Common myeloid progenitor, CD34-positive (primary cell): ENCODE results near the gene KCTD15.

Source experiments
- CTCF ChIA-PET: fragments of 350-600 bp; sonication (Branson Sonifier 250); formaldehyde crosslinking; loops from one replicate; lab custom pipeline; 2021; ENCODE audit warnings: antibody characterized with exemption; lab: Charles Lee
- POLR2A ChIA-PET: fragments of 350-600 bp; sonication (Branson Sonifier 250); formaldehyde crosslinking; loops from one replicate; lab custom pipeline; 2021; ENCODE audit warnings: antibody characterized with exemption; lab: Charles Lee
- DNase-seq, 3 donors: peaks; one replicate each; pipeline versions ENCODE4 v3.0.0 to v3.0.0-alpha.2; 2013
- H3K27ac ChIP-seq, 2 experiments: 1 replicate in 1 of 2; 2 replicates in 1 of 2; pipeline ENCODE4 v1.7.0; 2013; ENCODE audit warnings: inconsistent platforms in 2 of 2, low read length in 2 of 2, mild to moderate bottlenecking in 2 of 2, low read depth in 1 of 2, moderate library complexity in 1 of 2; ENCODE audit not compliant: severe bottlenecking in 2 of 2, insufficient read depth in 1 of 2, poor library complexity in 1 of 2
- H3K27me3 ChIP-seq, 5 experiments: replicated peaks in 2 of 5; 1 replicate in 3 of 5; 2 replicates in 2 of 5; pipeline versions ENCODE4 v1.6.1 to v1.7.0; 2013; ENCODE audit warnings: low read length in 4 of 5, mild to moderate bottlenecking in 2 of 5, moderate library complexity in 2 of 5, inconsistent platforms in 1 of 5; ENCODE audit not compliant: insufficient read depth in 5 of 5, control insufficient read depth in 4 of 5
- H3K36me3 ChIP-seq, 4 experiments: 1 replicate in 2 of 4; 2 replicates in 2 of 4; pipeline versions ENCODE4 v1.6.1 to v1.7.0; 2013; ENCODE audit warnings: low read length in 3 of 4, control low read depth in 1 of 4, mild to moderate bottlenecking in 1 of 4; ENCODE audit not compliant: control insufficient read depth in 4 of 4, insufficient read depth in 4 of 4
- H3K4me1 ChIP-seq, 4 experiments: 1 replicate in 3 of 4; 2 replicates in 1 of 4; pipeline versions ENCODE4 v1.6.1 to v1.7.1; 2013; ENCODE audit warnings: low read length in 3 of 4, mild to moderate bottlenecking in 3 of 4, control low read depth in 1 of 4, inconsistent platforms in 1 of 4, moderate library complexity in 1 of 4; ENCODE audit not compliant: control insufficient read depth in 4 of 4, insufficient read depth in 4 of 4; ENCODE audit errors: control extremely low read depth in 1 of 4
- H3K4me3 ChIP-seq, 7 experiments: 1 replicate in 4 of 7; 2 replicates in 3 of 7; pipeline versions ENCODE4 v1.5.1 to v1.7.0; 2013; ENCODE audit warnings: mild to moderate bottlenecking in 7 of 7, low read length in 6 of 7, moderate library complexity in 6 of 7, inconsistent platforms in 2 of 7, low read depth in 2 of 7, control low read depth in 1 of 7; ENCODE audit not compliant: insufficient read depth in 4 of 7, control insufficient read depth in 1 of 7; ENCODE audit errors: extremely low read depth in 1 of 7
- H3K9me3 ChIP-seq, 5 experiments: 1 replicate in 4 of 5; 2 replicates in 1 of 5; pipeline versions ENCODE4 v1.6.1 to v1.7.1; 2013; ENCODE audit warnings: low read length in 4 of 5, mild to moderate bottlenecking in 2 of 5, inconsistent platforms in 1 of 5, low read depth in 1 of 5, moderate library complexity in 1 of 5; ENCODE audit not compliant: control insufficient read depth in 4 of 5, insufficient read depth in 2 of 5; ENCODE audit errors: control extremely low read depth in 1 of 5
- WGBS: methylation state at CpG from one replicate; pipeline ENCODE4 v1.1.5; 2013; ENCODE audit not compliant: insufficient coverage; 5-methylcytosine and 5-hydroxymethylcytosine counted together

Gene KCTD15

DNA sequence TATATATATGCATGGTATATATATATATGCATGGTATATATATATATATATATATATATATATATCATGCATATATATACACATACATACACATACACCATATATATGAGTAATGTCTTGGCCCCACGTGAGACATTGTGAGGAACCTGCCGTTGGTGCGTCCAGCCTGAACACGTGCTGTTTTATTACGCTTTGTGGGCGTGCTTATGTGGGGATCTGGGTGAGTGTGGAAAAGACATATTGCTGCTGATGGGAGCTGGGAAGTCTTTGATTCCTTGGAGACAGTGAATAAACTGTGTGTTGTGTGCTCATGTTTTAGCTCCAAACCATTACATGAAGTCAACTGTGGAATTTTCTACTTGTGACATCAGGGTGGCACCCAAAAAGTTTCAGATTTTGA, 28.9 kb downstream of the KCTD15 start:
- WGBS, result 100% methylated on average over 3 of the region's 6 CpGs
- CTCF ChIA-PET, result no interaction called here
- no peaks in the 10 kb centered on the region for H3K27me3 ChIP-seq
- DNase-seq, result no peak
- H3K27ac ChIP-seq, result no peak overlapping the region
- no peaks in the 10 kb centered on the region for H3K9me3 ChIP-seq
- peaks cover 0 to 14% (median 10%) of the 10 kb centered on the region in 4 experiments for H3K4me1 ChIP-seq
- no peaks in the 10 kb centered on the region for H3K36me3 ChIP-seq
- POLR2A ChIA-PET, result no interaction called here
- no peak overlapping the region for H3K4me3 ChIP-seq

DNA sequence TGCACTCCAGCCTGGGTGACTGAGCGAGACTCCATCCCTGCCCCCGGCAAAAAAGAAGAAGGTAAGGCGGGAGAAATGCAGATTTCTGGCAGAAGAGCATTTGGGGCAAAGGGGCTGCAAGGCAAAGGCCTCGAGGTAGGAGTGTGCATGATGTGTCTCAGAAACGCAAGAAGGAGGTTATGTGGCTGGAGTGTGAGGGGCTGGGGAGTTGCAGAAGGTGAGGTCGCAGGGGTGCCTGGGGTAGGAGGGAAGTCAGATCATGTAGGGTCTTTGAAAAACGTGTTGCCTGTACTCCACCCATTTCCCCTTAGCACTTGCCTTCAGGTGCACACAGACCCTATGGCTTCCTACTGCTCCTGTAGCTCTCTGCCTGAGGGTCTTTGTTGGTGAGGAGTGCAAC, 29.9 kb downstream of the KCTD15 start:
- ChIA-PET CTCF (interaction anchor here (1.7 kb wide), 1 partner anchor 48 kb away, joined by 7 read pairs; no protein-coding TSS in a partner anchor), POLR2A (no interaction called here)
- Histone ChIP-seq H3K9me3 (no peaks in the 10 kb centered on the region), H3K27me3 (no peaks in the 10 kb centered on the region), H3K4me1 (peaks cover 0 to 7% (median 3%) of the 10 kb centered on the region in 4 experiments), H3K27ac (no peak overlapping the region), H3K36me3 (no peaks in the 10 kb centered on the region), H3K4me3 (no peak overlapping the region)
- WGBS, result 92% methylated on average over 4 of the region's 7 CpGs
- no peak for DNase-seq

DNA sequence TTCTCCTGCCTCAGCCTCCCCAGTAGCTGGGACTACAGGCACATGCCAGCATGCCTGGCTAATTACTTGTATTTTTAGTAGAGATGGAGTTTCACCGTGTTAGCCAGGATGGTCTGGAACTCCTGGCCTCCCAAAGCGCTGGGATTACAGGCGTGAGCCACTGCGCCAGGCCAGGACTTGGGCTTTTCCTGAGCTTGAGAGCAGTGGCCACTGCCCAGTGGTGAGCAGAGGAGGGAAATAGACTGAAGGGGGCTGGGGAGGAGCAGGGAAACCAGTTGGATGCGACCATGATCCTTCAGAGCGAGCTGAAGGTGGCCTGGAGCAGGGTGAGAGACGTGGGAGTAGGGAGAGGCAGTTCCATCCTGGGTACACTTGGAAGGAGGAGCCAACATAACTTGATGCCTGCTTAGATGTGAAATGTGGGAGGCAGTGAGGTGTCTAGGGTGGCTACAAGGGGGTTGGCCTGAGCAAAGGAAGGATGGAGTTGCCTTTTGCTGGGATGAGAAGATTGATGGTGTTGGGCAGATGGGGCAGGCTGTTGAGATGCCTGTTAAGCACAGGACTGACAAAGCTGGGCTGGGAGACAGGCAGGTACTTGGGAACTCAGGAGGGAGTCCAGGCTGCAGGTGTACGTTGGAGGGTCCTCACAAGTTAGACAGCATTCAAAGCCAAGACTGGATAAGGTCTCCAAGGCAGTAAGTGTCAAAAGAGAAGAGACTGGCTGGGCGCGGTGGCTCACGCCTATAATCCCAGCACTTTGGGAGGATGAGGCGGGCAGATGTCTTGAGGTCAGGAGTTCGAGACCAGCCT, 31.8 kb downstream of the KCTD15 start:
- H3K4me3 ChIP-seq, result no peak overlapping the region
- H3K27me3 ChIP-seq, result no peaks in the 10 kb centered on the region
- no peak for DNase-seq
- WGBS, result 93% methylated on average over 9 of the region's 13 CpGs
- ChIA-PET CTCF (no interaction called here), POLR2A (no interaction called here)
- H3K4me1 ChIP-seq, result no peaks in the 10 kb centered on the region
- H3K27ac ChIP-seq, result no peak overlapping the region
- H3K9me3 ChIP-seq, result no peaks in the 10 kb centered on the region
- no peaks in the 10 kb centered on the region for H3K36me3 ChIP-seq

DNA sequence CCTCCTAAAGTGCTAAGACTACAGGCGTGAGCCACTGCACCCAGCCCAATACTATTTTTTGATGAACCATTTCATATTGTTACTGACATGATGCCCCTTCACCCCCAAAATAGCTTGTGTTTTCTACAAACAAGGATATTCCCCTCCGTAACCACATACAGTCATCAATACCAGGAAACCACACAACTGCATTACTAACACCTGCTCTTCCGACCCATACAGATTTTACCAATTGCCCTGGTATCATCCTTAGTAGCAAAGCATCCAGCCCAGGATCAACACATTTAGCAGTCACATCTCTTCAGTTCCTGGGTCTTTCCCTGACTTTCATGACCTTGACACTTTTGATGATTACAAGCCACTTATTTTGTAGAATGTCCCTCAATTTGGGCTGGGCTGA, 33.6 kb downstream of the KCTD15 start:
- H3K27me3 ChIP-seq, result no peaks in the 10 kb centered on the region
- CTCF ChIA-PET, result no interaction called here
- POLR2A ChIA-PET, result no interaction called here
- no peak overlapping the region for H3K27ac ChIP-seq
- no peak overlapping the region for H3K4me3 ChIP-seq
- H3K36me3 ChIP-seq, result no peaks in the 10 kb centered on the region
- no peaks in the 10 kb centered on the region for H3K4me1 ChIP-seq
- no peaks in the 10 kb centered on the region for H3K9me3 ChIP-seq
- WGBS, result 95% methylated on average over 3 of the region's 3 CpGs
- DNase-seq, result no peak

DNA sequence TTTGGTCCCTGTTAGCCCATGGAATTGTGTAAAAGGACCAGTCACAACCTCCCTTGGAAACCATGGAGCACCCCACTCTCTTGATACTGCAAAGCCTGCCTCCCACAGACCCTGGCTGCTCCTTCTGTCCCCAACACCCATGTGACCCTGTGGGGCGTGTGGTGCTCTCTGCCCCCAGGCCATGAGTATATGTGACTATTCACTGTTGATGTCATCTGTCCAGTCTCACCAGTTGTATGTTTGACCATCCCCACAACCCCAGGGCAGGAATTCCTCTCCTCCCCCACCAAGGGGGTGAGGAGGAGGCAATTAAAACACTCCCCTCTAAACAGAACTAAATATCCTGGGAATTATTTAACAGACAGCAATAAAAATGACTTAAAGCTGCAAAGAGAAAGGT, 35.2 kb downstream of the KCTD15 start:
- no peaks in the 10 kb centered on the region for H3K27me3 ChIP-seq
- DNase-seq, result no peak
- H3K36me3 ChIP-seq, result no peaks in the 10 kb centered on the region
- POLR2A ChIA-PET, result no interaction called here
- no peak overlapping the region for H3K27ac ChIP-seq
- CTCF ChIA-PET, result no interaction called here
- no CpG with 5 or more reads among the region's 1 CpG for WGBS
- H3K4me1 ChIP-seq, result no peaks in the 10 kb centered on the region
- H3K9me3 ChIP-seq, result no peaks in the 10 kb centered on the region
- H3K4me3 ChIP-seq, result no peak overlapping the region

DNA sequence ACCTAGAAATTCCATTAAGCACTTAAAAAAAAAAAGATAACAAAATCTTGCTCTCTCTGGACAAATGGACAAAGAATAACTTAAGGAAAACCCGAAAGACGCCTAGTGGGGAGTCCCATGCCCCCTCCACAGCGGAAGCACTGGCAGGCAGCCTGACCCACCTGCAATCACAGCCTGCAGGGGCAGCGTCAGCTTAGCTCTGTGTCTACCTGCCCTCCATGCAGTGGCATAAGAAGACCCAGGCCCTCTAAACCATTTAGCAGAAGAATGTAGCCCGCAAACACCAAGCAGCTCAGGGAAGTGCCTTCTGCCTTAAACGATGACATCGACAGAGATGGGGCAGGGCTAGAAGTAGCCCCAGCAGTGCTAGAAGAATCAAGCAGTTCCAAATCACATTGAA, 36.0 kb downstream of the KCTD15 start:
- ChIA-PET CTCF (no interaction called here), POLR2A (interaction anchor here (0.6 kb wide), 1 partner anchor 52 kb away, joined by 3 read pairs; no protein-coding TSS in a partner anchor)
- 81% methylated on average over 6 of the region's 7 CpGs for WGBS
- Histone ChIP-seq H3K9me3 (no peaks in the 10 kb centered on the region), H3K4me1 (no peaks in the 10 kb centered on the region), H3K27me3 (no peaks in the 10 kb centered on the region), H3K4me3 (no peak overlapping the region), H3K27ac (no peak overlapping the region), H3K36me3 (no peaks in the 10 kb centered on the region)
- no peak for DNase-seq

DNA sequence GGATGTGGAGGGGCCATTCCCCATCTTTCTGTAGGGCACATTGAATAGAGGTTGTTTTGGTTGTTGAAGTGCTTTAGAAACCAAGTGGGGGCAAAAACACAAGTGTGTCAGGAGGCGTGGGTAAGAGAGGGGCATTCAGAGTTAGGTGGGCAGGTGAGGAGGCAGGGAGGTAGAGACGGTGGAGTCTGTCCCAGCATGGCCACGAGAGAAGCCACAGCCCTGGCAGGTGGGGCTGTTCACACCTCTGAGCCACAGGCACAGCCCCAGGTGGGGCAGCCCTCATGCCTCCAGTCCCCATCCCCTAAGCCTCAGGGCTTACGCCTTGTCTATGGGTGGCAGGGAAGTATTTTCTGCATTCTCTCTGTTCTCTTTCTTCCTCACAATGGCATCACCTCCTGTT, 43.7 kb downstream of the KCTD15 start:
- ChIA-PET CTCF (interaction anchor here (0.7 kb wide), 1 partner anchor 62 kb away, joined by 3 read pairs; no protein-coding TSS in a partner anchor), POLR2A (interaction anchor here (0.7 kb wide), 1 partner anchor 42 kb away, joined by 3 read pairs; no protein-coding TSS in a partner anchor)
- Histone ChIP-seq H3K36me3 (no peaks in the 10 kb centered on the region), H3K9me3 (no peaks in the 10 kb centered on the region), H3K4me3 (no peak overlapping the region), H3K27ac (no peak overlapping the region), H3K27me3 (peaks cover 0 to 10% (median 0%) of the 10 kb centered on the region in 5 experiments), H3K4me1 (no peaks in the 10 kb centered on the region)
- 94% methylated on average over 3 of the region's 4 CpGs for WGBS
- DNase-seq, result no peak
